GM12892 (cell line): ENCODE data around the gene MVP.

Experiments used
- POLR2A ChIP-seq: IDR thresholded peaks from 2 replicates; pipeline ENCODE4 v1.6.1; 2011; ENCODE audit warnings: low read depth, low read length, control low read depth
- POLR2AphosphoS5 ChIP-seq: IDR thresholded peaks from 2 replicates; pipeline ENCODE4 v1.6.1; 2011; ENCODE audit warnings: low read depth, low read length, control low read depth
- TAF1 ChIP-seq: IDR thresholded peaks from 2 replicates; pipeline ENCODE4 v1.6.1; 2011; ENCODE audit warnings: low read depth, mild to moderate bottlenecking, control low read depth, low read length, borderline replicate concordance

DNA sequence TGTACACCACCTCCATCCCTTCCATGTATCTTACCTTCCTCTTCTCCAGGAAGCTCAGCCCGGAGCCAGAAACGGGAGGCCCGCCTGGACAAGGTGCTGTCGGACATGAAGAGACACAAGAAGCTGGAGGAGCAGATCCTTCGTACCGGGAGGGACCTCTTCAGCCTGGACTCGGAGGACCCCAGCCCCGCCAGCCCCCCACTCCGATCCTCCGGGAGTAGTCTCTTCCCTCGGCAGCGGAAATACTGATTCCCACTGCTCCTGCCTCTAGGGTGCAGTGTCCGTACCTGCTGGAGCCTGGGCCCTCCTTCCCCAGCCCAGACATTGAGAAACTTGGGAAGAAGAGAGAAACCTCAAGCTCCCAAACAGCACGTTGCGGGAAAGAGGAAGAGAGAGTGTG is 756 bp upstream of the MVP start:
- no peak for TF ChIP-seq POLR2A
- no peak for TF ChIP-seq POLR2AphosphoS5
- TF ChIP-seq TAF1: no peak
